Gastroesophageal sphincter (tissue), 3 donors: Measurements from ENCODE around the gene RAPGEF2.

Source experiments
- CTCF ChIP-seq, 4 experiments: fragments of 200-600 bp in 2 of 4; fragments of 450-650 bp in 2 of 4; sonication (generic) in 1 of 4; IDR thresholded peaks; one replicate each; pipeline ENCODE4 v1.5.1; 2017 to 2019; ENCODE audit warnings: antibody characterized with exemption in 4 of 4, mild to moderate bottlenecking in 2 of 4, moderate library complexity in 2 of 4
- EP300 ChIP-seq: sonication (generic); formaldehyde crosslinking; IDR thresholded peaks from one replicate; pipeline ENCODE4 v1.6.1; 2017; ENCODE audit warnings: antibody characterized with exemption, mild to moderate bottlenecking

- TF ChIP-seq CTCF (IDR thresholded peaks at IDR 0.05) (no peak), EP300 (no peak)
Observed at GRCh38 chr4:159178979-159179969, 76.4 kb downstream of the RAPGEF2 start.
